ENCODE data around the gene KIAA1217.

Gene KIAA1217

DNA sequence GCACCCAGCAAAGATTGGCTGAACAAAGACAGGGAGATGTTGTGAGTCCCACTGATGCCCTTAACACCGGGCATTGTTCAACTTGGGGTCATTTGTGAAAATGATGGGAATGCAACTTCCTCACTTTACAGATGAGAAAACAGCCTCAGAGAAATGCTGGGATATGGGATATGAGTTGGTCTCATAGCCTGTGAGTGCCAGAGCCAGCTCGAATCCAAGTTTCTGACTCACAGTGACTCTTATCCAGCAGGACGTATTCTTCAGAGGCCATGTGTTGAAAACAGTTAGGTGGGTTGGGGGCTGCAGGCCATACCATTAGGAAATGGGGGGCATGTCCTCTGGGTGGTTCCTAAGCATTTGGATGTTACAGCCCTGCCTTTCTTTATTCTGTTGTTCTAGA lies 45.2 kb downstream of the KIAA1217 start:
- DNase-seq (ENCODE audit: low spot score), result no peak
- TF ChIP-seq, protein P1, sequence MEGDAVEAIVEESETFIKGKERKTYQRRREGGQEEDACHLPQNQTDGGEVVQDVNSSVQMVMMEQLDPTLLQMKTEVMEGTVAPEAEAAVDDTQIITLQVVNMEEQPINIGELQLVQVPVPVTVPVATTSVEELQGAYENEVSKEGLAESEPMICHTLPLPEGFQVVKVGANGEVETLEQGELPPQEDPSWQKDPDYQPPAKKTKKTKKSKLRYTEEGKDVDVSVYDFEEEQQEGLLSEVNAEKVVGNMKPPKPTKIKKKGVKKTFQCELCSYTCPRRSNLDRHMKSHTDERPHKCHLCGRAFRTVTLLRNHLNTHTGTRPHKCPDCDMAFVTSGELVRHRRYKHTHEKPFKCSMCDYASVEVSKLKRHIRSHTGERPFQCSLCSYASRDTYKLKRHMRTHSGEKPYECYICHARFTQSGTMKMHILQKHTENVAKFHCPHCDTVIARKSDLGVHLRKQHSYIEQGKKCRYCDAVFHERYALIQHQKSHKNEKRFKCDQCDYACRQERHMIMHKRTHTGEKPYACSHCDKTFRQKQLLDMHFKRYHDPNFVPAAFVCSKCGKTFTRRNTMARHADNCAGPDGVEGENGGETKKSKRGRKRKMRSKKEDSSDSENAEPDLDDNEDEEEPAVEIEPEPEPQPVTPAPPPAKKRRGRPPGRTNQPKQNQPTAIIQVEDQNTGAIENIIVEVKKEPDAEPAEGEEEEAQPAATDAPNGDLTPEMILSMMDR (IDR thresholded peaks at IDR 0.05; ENCODE audit: extremely low read depth, missing control alignments), result no peak

DNA sequence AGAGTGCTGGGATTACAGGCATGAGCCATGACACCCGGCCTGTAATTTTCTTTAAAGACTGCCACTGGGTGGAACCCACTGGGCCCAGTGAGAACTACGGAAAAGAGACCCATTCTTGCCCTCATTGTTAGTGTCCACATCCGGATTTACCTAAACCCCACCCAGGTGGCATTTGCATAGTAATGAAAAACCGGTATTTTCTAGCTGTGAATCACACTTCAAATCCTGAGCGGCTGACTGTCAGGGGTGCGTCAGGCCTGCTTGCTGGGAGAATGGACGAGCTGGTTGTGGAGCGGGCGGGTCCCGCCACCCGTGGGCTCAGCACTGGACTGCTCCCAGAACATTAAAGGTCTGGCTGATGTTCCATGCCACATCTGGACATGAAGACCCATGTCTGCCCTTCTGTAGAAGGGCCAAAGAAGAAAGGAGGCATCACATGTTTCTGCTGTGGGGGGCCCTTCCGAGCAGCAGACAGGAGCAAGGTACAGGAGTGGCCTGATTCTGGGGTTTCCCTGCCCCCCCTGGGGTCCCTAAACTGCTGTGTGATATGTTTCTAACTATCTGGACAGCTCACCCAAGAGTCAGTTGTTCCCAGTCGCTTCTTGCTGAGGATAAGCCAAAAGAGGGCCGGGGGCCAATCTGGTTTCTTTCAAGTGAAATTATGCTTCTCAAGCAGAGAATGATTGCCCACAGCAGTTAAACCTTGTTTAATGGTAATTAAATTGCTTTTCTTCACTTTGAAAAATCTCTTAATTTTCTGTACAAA lies 46.4 kb downstream of the KIAA1217 start:
- TF ChIP-seq, protein P1 (IDR thresholded peaks at IDR 0.05; ENCODE audit: extremely low read depth, missing control alignments), result no peak
- no peak for DNase-seq (ENCODE audit: low spot score)

DNA sequence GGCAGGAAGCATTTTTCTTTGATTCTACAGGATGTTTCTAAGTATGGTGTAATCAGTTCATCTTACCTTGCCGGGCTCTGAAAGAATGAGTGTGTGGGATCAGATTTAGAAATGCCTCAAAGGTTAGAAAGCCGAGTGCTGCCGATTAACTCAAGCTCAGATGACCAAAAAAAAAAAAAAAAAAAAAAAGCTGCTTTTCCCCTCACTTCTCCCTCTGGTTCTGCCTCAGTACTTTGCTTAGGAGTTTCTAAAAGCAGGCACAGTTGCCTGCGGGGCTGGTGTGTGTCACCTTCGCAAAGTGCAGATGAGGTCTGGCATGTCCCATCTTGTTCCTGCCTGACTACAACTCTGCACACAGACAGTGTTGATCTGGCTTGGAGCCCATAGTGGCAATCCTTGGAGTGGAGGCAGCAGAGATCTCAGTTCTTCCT lies 47.0 kb downstream of the KIAA1217 start:
- DNase-seq (ENCODE audit: low spot score), result no peak

DNA sequence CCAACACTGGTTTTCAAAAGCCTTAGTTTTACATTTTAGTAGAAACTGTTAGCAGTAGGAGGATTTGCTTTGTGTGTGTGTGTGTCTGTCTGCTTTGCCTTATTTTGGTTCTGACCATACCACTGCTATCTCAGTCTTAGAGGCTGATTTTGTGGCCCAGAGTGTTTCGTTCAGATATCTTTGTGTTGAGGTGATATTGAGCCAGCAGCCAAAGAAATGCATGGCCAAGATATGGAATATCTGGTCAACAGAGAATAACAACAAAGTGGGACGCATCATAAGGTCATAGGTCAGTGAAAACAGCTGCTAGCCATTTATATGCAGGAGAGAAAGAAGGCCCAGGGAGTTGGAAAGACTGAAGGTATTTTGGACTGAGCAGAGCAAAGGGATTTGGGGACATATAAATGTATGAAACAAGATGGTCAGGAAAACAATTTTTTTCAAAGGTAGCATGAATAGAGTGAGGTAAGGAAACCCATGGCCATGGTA lies 47.7 kb downstream of the KIAA1217 start:
- DNase-seq (ENCODE audit: low spot score), result no peak
- TF ChIP-seq, protein P1 (IDR thresholded peaks at IDR 0.05; ENCODE audit: extremely low read depth, missing control alignments), result no peak

More for the DNA sequence above, 47.0 kb downstream of the KIAA1217 start:
- TF ChIP-seq, protein P1 (IDR thresholded peaks at IDR 0.05; ENCODE audit: extremely low read depth, missing control alignments), result no peak

DNA sequence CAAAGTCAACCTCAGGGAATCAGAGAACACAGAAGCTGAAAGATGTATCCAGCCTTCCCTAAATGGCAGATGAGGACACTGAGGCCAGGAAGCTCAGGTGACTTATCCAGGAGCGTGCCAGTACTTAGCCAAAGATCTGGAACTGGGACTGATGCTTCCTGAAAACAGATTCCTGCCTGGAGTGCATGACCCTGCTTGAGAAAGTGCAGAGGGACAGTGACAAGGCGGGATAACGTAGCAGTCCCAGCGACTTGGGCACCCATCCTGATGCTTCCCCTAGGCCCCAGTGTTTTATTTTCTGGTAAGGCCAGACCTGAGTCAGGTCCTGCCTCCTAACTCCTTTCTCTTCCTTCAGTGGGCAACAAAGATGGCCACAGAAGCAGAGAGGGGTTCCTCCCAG lies 48.6 kb downstream of the KIAA1217 start:
- DNase-seq (ENCODE audit: low spot score), result no peak
- TF ChIP-seq, protein P1 (IDR thresholded peaks at IDR 0.05; ENCODE audit: extremely low read depth, missing control alignments), result no peak

DNA sequence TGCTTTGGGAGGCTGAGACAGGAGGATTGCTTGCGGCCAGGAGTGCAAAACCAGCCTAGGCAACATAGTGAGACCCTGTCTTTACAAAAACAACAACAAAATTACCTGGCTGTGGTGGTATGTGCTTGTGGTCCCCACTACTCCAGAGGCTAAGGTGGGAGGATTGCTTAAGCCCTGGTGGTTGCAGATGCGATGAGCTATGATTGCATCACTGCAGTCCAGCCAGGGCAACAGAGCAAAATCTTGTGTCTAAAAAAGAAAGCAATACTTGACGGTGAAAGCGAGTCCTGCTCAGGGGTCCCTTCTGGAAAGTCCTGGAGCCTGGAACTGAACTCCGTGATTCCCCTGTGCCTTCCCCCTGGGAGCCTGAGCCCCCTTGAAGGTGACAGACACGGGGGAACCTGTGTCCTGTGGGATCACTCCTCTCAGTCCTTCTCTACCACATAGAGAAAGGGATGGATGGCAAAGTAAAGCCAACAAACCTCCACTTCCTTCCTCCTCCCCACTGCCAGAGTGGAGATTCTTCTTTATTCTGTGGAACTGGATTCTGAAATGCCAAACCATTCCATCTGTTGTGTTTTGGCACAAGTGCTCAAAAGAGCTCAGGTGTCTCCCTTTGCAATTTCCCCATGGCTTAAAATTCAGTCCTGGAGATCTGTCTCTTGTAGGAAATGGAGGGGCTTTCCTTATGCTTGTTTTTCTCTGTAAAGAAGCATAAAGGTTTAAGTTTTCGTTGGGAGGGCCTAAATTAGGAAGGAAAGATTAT lies 50.6 kb downstream of the KIAA1217 start:
- TF ChIP-seq, protein P1 (IDR thresholded peaks at IDR 0.05; ENCODE audit: extremely low read depth, missing control alignments), result no peak
- no peak for DNase-seq (ENCODE audit: low spot score)

DNA sequence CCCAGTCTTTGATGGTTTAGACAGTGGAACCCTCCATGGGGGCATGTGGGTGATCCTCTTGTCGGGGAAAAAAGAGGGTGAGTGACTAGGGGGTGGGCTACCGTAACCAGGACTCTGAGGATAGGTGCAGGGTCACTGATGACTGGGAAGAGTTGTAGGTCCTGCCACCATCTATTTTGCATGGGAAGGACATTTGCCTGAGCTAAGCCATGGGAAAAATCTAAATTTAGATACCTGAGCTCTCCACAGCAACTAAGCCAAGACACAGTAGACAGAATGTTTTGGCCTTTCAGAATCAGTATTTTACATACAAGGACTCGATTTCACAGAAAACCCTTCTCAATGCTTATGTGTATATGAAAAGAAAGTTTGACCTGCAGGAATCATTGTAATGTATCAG lies 52.7 kb downstream of the KIAA1217 start:
- TF ChIP-seq, protein P1 (IDR thresholded peaks at IDR 0.05; ENCODE audit: extremely low read depth, missing control alignments), result no peak
- DNase-seq (ENCODE audit: low spot score), result no peak

Data from GM20000 (cell line).